Heart left ventricle (tissue), 13 donors: ENCODE results near the gene TMEM47.

Experiments used
- CTCF ChIP-seq, 12 donors: fragments of 200-600 bp; sonication (generic) in 4 of 12; IDR thresholded peaks; one replicate each; pipeline versions ENCODE4 v1.5.0 to v1.8.0; 2018 to 2022; ENCODE audit warnings: antibody characterized with exemption in 12 of 12, mild to moderate bottlenecking in 5 of 12
- POLR2A ChIP-seq, 2 donors: fragments of 450-650 bp; IDR thresholded peaks; one replicate each; pipeline ENCODE4 v1.6.1; 2017; ENCODE audit warnings: antibody characterized with exemption in 2 of 2, mild to moderate bottlenecking in 2 of 2, moderate library complexity in 2 of 2
- donor health status: ischemic (EF 13 %, LVEDD 7.1; RV severe dilation, severe dysfunction).
- donor health status: DM: no; HTN: yes; CAD: no.
- donor health status: DM: no; HTN: no; CAD: no.
- donor health status: ischemic (EF 25% LVEDD 6.9; RV normal size, moderate dysfunction).
- donor health status: ischemic (EF 25% LVEDD 5.7; RV mildly dilated, moderate dysfunction).
- donor health status: ischemic (EF 35%, LVEDD 5.7; RV mildly dilated, moderate dysfunction).
- donor health status: nonischemic (EF 11% LVEDD 7.7; RV severe dilation, severe dysfunction).
- donor health status: DM: yes; HTN: yes; CAD: no.
- donor health status: PGD.
- donor health status: ischemic (EF 29% LVEDD 5.4; RV normal size, mild dysfunction).
- donor health status: nonischemic (EF 23%, LVEDD 6.1; RV moderate dilation, normal function).

DNA sequence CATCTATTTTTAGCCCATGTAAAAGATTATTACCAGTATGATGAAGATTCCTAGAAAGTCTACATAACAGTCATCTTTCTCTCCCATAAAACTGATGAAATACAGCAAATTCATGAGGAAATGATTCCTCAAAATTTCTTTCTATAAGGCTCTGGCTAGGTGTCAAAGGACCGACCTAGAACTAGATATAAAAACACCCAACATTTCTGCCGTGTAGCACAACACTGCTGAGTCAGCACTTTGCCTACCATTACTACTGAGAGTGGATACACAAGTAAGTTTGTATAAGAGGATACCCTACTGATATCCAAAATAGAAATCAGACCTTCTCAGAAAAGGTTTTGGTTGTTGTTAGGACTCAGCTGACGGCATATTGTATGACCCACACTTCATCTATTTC, 24.7 kb downstream of the TMEM47 start:
- TF ChIP-seq CTCF (IDR thresholded peaks at IDR 0.05) (no peak), POLR2A (IDR thresholded peaks at IDR 0.05) (no peak)
